A549 (cell line): ENCODE measurements around the gene NKX6-2.

ENCODE experiments used
- MYC ChIP-seq: IDR thresholded peaks from 2 replicates; pipeline ENCODE4 v1.6.1; 2012; ENCODE audit warnings: mild to moderate bottlenecking, inconsistent platforms, low read length, improper control_type of control experiment, borderline replicate concordance
- POLR2A ChIP-seq: IDR thresholded peaks from 2 replicates; pipeline ENCODE4 v1.6.1; 2012; ENCODE audit warnings: mild to moderate bottlenecking, low read length
- TF ChIP-seq, protein P1 (sequence below): fragments of 200-600 bp; sonication (generic); IDR thresholded peaks from 2 replicates; pipeline ENCODE4 v1.6.1; 2016; ENCODE audit warnings: antibody characterized with exemption, mild to moderate bottlenecking, moderate library complexity
- TF ChIP-seq, protein P2 (sequence below): fragments of 250-450 bp; sonication (Bioruptor Pico); IDR thresholded peaks from 2 replicates; pipeline ENCODE4 v1.5.0; 2021; ENCODE audit warnings: mild to moderate bottlenecking, moderate library complexity, borderline replicate concordance

- no peak for TF ChIP-seq POLR2A
- TF ChIP-seq, protein P1, sequence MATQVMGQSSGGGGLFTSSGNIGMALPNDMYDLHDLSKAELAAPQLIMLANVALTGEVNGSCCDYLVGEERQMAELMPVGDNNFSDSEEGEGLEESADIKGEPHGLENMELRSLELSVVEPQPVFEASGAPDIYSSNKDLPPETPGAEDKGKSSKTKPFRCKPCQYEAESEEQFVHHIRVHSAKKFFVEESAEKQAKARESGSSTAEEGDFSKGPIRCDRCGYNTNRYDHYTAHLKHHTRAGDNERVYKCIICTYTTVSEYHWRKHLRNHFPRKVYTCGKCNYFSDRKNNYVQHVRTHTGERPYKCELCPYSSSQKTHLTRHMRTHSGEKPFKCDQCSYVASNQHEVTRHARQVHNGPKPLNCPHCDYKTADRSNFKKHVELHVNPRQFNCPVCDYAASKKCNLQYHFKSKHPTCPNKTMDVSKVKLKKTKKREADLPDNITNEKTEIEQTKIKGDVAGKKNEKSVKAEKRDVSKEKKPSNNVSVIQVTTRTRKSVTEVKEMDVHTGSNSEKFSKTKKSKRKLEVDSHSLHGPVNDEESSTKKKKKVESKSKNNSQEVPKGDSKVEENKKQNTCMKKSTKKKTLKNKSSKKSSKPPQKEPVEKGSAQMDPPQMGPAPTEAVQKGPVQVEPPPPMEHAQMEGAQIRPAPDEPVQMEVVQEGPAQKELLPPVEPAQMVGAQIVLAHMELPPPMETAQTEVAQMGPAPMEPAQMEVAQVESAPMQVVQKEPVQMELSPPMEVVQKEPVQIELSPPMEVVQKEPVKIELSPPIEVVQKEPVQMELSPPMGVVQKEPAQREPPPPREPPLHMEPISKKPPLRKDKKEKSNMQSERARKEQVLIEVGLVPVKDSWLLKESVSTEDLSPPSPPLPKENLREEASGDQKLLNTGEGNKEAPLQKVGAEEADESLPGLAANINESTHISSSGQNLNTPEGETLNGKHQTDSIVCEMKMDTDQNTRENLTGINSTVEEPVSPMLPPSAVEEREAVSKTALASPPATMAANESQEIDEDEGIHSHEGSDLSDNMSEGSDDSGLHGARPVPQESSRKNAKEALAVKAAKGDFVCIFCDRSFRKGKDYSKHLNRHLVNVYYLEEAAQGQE = no peak
- TF ChIP-seq, protein P2, sequence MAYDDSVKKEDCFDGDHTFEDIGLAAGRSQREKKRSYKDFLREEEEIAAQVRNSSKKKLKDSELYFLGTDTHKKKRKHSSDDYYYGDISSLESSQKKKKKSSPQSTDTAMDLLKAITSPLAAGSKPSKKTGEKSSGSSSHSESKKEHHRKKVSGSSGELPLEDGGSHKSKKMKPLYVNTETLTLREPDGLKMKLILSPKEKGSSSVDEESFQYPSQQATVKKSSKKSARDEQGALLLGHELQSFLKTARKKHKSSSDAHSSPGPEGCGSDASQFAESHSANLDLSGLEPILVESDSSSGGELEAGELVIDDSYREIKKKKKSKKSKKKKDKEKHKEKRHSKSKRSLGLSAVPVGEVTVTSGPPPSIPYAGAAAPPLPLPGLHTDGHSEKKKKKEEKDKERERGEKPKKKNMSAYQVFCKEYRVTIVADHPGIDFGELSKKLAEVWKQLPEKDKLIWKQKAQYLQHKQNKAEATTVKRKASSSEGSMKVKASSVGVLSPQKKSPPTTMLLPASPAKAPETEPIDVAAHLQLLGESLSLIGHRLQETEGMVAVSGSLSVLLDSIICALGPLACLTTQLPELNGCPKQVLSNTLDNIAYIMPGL = no peak
- no peak for TF ChIP-seq MYC
Measured at GRCh38 chr10:132745971-132746370, 40.0 kb downstream of the NKX6-2 start.
